Measurements from ENCODE around the gene FMO2.

FMO2 gene

GRCh38 chr1:171204296-171204695 lies 19.2 kb downstream of the FMO2 start:
- no peak for TF ChIP-seq CTCF (IDR thresholded peaks at IDR 0.05; ENCODE audit: control insufficient read depth, insufficient read depth, low read depth, low read length, missing control alignments)
- no peak for DNase-seq (ENCODE audit: low read depth)
- H3K4me3 ChIP-seq (ENCODE audit: control insufficient read depth, low read depth, low read length), result no peak overlapping the region

- no peak for TF ChIP-seq CTCF (IDR thresholded peaks at IDR 0.05; ENCODE audit: control insufficient read depth, insufficient read depth, low read depth, low read length, missing control alignments)
Observed at GRCh38 chr1:171206204-171206977, 21.3 kb downstream of the FMO2 start.

GRCh38 chr1:171206978-171207355 lies 21.9 kb downstream of the FMO2 start:
- H3K4me3 ChIP-seq (ENCODE audit: control insufficient read depth, low read depth, low read length), result no peak overlapping the region
- no peak for TF ChIP-seq CTCF (IDR thresholded peaks at IDR 0.05; ENCODE audit: control insufficient read depth, insufficient read depth, low read depth, low read length, missing control alignments)
- DNase-seq (ENCODE audit: low read depth), result no peak

More at GRCh38 chr1:171206204-171206977, 21.3 kb downstream of the FMO2 start:
- DNase-seq (ENCODE audit: low read depth), result no peak
- H3K4me3 ChIP-seq (ENCODE audit: control insufficient read depth, low read depth, low read length), result no peak overlapping the region

- no peak for TF ChIP-seq CTCF (IDR thresholded peaks at IDR 0.05; ENCODE audit: control insufficient read depth, insufficient read depth, low read depth, low read length, missing control alignments)
- DNase-seq (ENCODE audit: low read depth), result no peak
- H3K4me3 ChIP-seq (ENCODE audit: control insufficient read depth, low read depth, low read length), result no peak overlapping the region
Observed at GRCh38 chr1:171207377-171207776, 22.3 kb downstream of the FMO2 start.

- H3K4me3 ChIP-seq (ENCODE audit: control insufficient read depth, low read depth, low read length), result no peak overlapping the region
- TF ChIP-seq CTCF (IDR thresholded peaks at IDR 0.05; ENCODE audit: control insufficient read depth, insufficient read depth, low read depth, low read length, missing control alignments), result no peak
- no peak for DNase-seq (ENCODE audit: low read depth)
Observed at GRCh38 chr1:171210355-171210754, 25.3 kb downstream of the FMO2 start.

GRCh38 chr1:171212607-171213351 lies 27.7 kb downstream of the FMO2 start:
- no peak for DNase-seq (ENCODE audit: low read depth)
- no peak overlapping the region for H3K4me3 ChIP-seq (ENCODE audit: control insufficient read depth, low read depth, low read length)
- TF ChIP-seq CTCF (IDR thresholded peaks at IDR 0.05; ENCODE audit: control insufficient read depth, insufficient read depth, low read depth, low read length, missing control alignments), result no peak

All from AG09309 (cell line).